ENCODE results near the gene MLN. TPM values are rescaled to one million over a fixed set of nuclear protein-coding genes. Genes with fewer than 3 reads are reported as not detected.

Gene MLN
- polyA plus RNA-seq, 1 donor from 2014 or later: not detected

- Histone ChIP-seq H3F3A (ENCODE audit: insufficient read depth, low read length, poor library complexity, severe bottlenecking) (no peaks in the 10 kb centered on the region), H3K36me3 (ENCODE audit: insufficient read depth, low read length) (no peaks in the 10 kb centered on the region), H4K20me1 (ENCODE audit: insufficient read depth) (no peaks in the 10 kb centered on the region), H3K27ac (ENCODE audit: low read length) (no peak overlapping the region), H3K79me2 (replicated peaks; ENCODE audit: insufficient read depth, low read length) (no peaks in the 10 kb centered on the region), H2AFZ (ENCODE audit: low read depth, low read length) (no peak overlapping the region), H3K9me2 (ENCODE audit: insufficient read depth, low read length) (no peaks in the 10 kb centered on the region), H3K4me3 (ENCODE audit: low read length) (no peak overlapping the region), H3K27me3 (ENCODE audit: insufficient read depth, low read depth, low read length) (no peaks in the 10 kb centered on the region), H3K9me3 (ENCODE audit: low read length) (no peaks in the 10 kb centered on the region), H3K9ac (ENCODE audit: low read length) (no peak overlapping the region), H3K4me2 (ENCODE audit: low read length) (no peak overlapping the region)
- no peak for TF ChIP-seq EZH2 (IDR thresholded peaks at IDR 0.05; ENCODE audit: borderline replicate concordance, insufficient read depth, low read length, poor library complexity, severe bottlenecking)
- TF ChIP-seq, protein P1, sequence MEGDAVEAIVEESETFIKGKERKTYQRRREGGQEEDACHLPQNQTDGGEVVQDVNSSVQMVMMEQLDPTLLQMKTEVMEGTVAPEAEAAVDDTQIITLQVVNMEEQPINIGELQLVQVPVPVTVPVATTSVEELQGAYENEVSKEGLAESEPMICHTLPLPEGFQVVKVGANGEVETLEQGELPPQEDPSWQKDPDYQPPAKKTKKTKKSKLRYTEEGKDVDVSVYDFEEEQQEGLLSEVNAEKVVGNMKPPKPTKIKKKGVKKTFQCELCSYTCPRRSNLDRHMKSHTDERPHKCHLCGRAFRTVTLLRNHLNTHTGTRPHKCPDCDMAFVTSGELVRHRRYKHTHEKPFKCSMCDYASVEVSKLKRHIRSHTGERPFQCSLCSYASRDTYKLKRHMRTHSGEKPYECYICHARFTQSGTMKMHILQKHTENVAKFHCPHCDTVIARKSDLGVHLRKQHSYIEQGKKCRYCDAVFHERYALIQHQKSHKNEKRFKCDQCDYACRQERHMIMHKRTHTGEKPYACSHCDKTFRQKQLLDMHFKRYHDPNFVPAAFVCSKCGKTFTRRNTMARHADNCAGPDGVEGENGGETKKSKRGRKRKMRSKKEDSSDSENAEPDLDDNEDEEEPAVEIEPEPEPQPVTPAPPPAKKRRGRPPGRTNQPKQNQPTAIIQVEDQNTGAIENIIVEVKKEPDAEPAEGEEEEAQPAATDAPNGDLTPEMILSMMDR (IDR thresholded peaks at IDR 0.05; ENCODE audit: poor library complexity, severe bottlenecking): no peak
- no peak for TF ChIP-seq EP300 (conservative IDR thresholded peaks at IDR 0.05; ENCODE audit: poor library complexity, severe bottlenecking)
- TF ChIP-seq TAF1 (IDR thresholded peaks at IDR 0.05; ENCODE audit: low read depth): no peak
- no peak for TF ChIP-seq SMC3 (conservative IDR thresholded peaks at IDR 0.05; ENCODE audit: poor library complexity)
- TF ChIP-seq MXI1 (conservative IDR thresholded peaks at IDR 0.05; ENCODE audit: poor library complexity, severe bottlenecking): no peak
- TF ChIP-seq, protein P2, sequence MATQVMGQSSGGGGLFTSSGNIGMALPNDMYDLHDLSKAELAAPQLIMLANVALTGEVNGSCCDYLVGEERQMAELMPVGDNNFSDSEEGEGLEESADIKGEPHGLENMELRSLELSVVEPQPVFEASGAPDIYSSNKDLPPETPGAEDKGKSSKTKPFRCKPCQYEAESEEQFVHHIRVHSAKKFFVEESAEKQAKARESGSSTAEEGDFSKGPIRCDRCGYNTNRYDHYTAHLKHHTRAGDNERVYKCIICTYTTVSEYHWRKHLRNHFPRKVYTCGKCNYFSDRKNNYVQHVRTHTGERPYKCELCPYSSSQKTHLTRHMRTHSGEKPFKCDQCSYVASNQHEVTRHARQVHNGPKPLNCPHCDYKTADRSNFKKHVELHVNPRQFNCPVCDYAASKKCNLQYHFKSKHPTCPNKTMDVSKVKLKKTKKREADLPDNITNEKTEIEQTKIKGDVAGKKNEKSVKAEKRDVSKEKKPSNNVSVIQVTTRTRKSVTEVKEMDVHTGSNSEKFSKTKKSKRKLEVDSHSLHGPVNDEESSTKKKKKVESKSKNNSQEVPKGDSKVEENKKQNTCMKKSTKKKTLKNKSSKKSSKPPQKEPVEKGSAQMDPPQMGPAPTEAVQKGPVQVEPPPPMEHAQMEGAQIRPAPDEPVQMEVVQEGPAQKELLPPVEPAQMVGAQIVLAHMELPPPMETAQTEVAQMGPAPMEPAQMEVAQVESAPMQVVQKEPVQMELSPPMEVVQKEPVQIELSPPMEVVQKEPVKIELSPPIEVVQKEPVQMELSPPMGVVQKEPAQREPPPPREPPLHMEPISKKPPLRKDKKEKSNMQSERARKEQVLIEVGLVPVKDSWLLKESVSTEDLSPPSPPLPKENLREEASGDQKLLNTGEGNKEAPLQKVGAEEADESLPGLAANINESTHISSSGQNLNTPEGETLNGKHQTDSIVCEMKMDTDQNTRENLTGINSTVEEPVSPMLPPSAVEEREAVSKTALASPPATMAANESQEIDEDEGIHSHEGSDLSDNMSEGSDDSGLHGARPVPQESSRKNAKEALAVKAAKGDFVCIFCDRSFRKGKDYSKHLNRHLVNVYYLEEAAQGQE (IDR thresholded peaks at IDR 0.05; ENCODE audit: borderline replicate concordance): no peak
- no peak for TF ChIP-seq POLR2AphosphoS5 (IDR thresholded peaks at IDR 0.05)
- no peak for TF ChIP-seq RAD21 (conservative IDR thresholded peaks at IDR 0.05)
Observed at GRCh38 chr6:33751771-33752645, 51.8 kb downstream of the MLN start.

- Histone ChIP-seq H3K4me2 (ENCODE audit: low read length) (no peak overlapping the region), H3K9me3 (ENCODE audit: low read length) (no peaks in the 10 kb centered on the region), H2AFZ (ENCODE audit: low read depth, low read length) (no peak overlapping the region), H3K27me3 (ENCODE audit: insufficient read depth, low read depth, low read length) (no peaks in the 10 kb centered on the region), H3K9ac (ENCODE audit: low read length) (no peak overlapping the region), H3F3A (ENCODE audit: insufficient read depth, low read length, poor library complexity, severe bottlenecking) (no peaks in the 10 kb centered on the region), H3K27ac (ENCODE audit: low read length) (no peak overlapping the region), H4K20me1 (ENCODE audit: insufficient read depth) (no peaks in the 10 kb centered on the region), H3K36me3 (ENCODE audit: insufficient read depth, low read length) (no peaks in the 10 kb centered on the region), H3K4me3 (ENCODE audit: low read length) (no peak overlapping the region), H3K79me2 (replicated peaks; ENCODE audit: insufficient read depth, low read length) (no peaks in the 10 kb centered on the region), H3K9me2 (ENCODE audit: insufficient read depth, low read length) (no peaks in the 10 kb centered on the region)
- TF ChIP-seq TAF1 (IDR thresholded peaks at IDR 0.05; ENCODE audit: low read depth): no peak
- TF ChIP-seq, protein P2 (IDR thresholded peaks at IDR 0.05; ENCODE audit: borderline replicate concordance): no peak
- no peak for TF ChIP-seq EP300 (conservative IDR thresholded peaks at IDR 0.05; ENCODE audit: poor library complexity, severe bottlenecking)
- TF ChIP-seq MXI1 (conservative IDR thresholded peaks at IDR 0.05; ENCODE audit: poor library complexity, severe bottlenecking): no peak
- TF ChIP-seq, protein P1 (IDR thresholded peaks at IDR 0.05; ENCODE audit: poor library complexity, severe bottlenecking): no peak
- no peak for TF ChIP-seq EZH2 (IDR thresholded peaks at IDR 0.05; ENCODE audit: borderline replicate concordance, insufficient read depth, low read length, poor library complexity, severe bottlenecking)
- TF ChIP-seq SMC3 (conservative IDR thresholded peaks at IDR 0.05; ENCODE audit: poor library complexity): no peak
- no peak for TF ChIP-seq RAD21 (conservative IDR thresholded peaks at IDR 0.05)
Observed at GRCh38 chr6:33750244-33750991, 53.4 kb downstream of the MLN start.

Data from neural cell (in vitro differentiated cells).